Stimulated activated CD4-positive, alpha-beta T cell treated with anti-CD3 and anti-CD28 coated beads, Interleukin-1b, Interleukin-23, amount 100 ng/mL, for 4 hours (primary cell): ENCODE results near the gene GNAO1.

Experiments
- DNase-seq, 2 donors: peaks; one replicate each; pipeline ENCODE4 v3.0.0-alpha.2; 2020; ENCODE audit warnings: low read depth in 2 of 2

Gene GNAO1

GRCh38 chr16:56241596-56241995 lies 50.3 kb downstream of the GNAO1 start:
- no peak for DNase-seq

GRCh38 chr16:56242740-56243139 lies 51.5 kb downstream of the GNAO1 start:
- DNase-seq = no peak

GRCh38 chr16:56244612-56245011 lies 53.3 kb downstream of the GNAO1 start:
- no peak for DNase-seq

- no peak for DNase-seq
Measured at GRCh38 chr16:56245197-56245596, 53.9 kb downstream of the GNAO1 start.

- no peak for DNase-seq
Measured at GRCh38 chr16:56246051-56246817, 54.9 kb downstream of the GNAO1 start.

- DNase-seq = no peak
Measured at GRCh38 chr16:56247018-56247417, 55.7 kb downstream of the GNAO1 start.

- no peak for DNase-seq
Measured at GRCh38 chr16:56247808-56248207, 56.5 kb downstream of the GNAO1 start.

GRCh38 chr16:56252835-56253234 lies 61.5 kb downstream of the GNAO1 start:
- no peak for DNase-seq

- no peak for DNase-seq
Measured at GRCh38 chr16:56255904-56256303, 64.6 kb downstream of the GNAO1 start.

GRCh38 chr16:56257239-56257638 lies 66.0 kb downstream of the GNAO1 start:
- no peak for DNase-seq

- DNase-seq = no peak
Measured at GRCh38 chr16:56257666-56258342, 66.5 kb downstream of the GNAO1 start.

GRCh38 chr16:56258508-56259424 lies 67.5 kb downstream of the GNAO1 start:
- DNase-seq = no peak

GRCh38 chr16:56259425-56259779 lies 68.1 kb downstream of the GNAO1 start:
- no peak for DNase-seq

- no peak for DNase-seq
Measured at GRCh38 chr16:56260378-56261160, 69.3 kb downstream of the GNAO1 start.

- DNase-seq = no peak
Measured at GRCh38 chr16:56261656-56262055, 70.4 kb downstream of the GNAO1 start.

- peak; percentile 8 to 18 for DNase-seq
Measured at GRCh38 chr16:56262148-56262547, 70.9 kb downstream of the GNAO1 start.

- DNase-seq = no peak
Measured at GRCh38 chr16:56262551-56263245, 71.4 kb downstream of the GNAO1 start.

GRCh38 chr16:56263711-56264608 lies 72.7 kb downstream of the GNAO1 start:
- no peak for DNase-seq

- no peak for DNase-seq
Measured at GRCh38 chr16:56264609-56264972, 73.3 kb downstream of the GNAO1 start.

- no peak for DNase-seq
Measured at GRCh38 chr16:56265184-56265583, 73.9 kb downstream of the GNAO1 start.
